Heart left ventricle (tissue), 16 donors: ENCODE results near the gene SPP2. TPM values are rescaled to one million over a fixed set of nuclear protein-coding genes. Genes with fewer than 3 reads are reported as not detected.

Experiments
- ATAC-seq, 4 donors: fragments of 200-7000 bp; cut with Tn5 transposase; one replicate each; pipeline ENCODE4 v1.9.1; 2020 to 2022; ENCODE audit warnings: moderate library complexity in 4 of 4, mild to moderate bottlenecking in 3 of 4, moderate number of reproducible peaks in 1 of 4
- DNase-seq, 5 donors: peaks; one replicate each; pipeline ENCODE4 v3.0.0-alpha.2; 2020
- H3K27ac ChIP-seq, 12 donors: fragments of 200-600 bp; sonication (generic) in 4 of 12; one replicate each; pipeline versions ENCODE4 v1.5.0 to v1.8.0; 2016 to 2022; ENCODE audit warnings: mild to moderate bottlenecking in 2 of 12
- H3K27me3 ChIP-seq, 9 donors: fragments of 200-600 bp; sonication (generic) in 2 of 9; one replicate each; pipeline versions ENCODE4 v1.5.1 to v1.8.0; 2016 to 2022; ENCODE audit warnings: mild to moderate bottlenecking in 3 of 9
- H3K36me3 ChIP-seq, 9 donors: fragments of 200-600 bp; sonication (generic) in 2 of 9; one replicate each; pipeline versions ENCODE4 v1.5.0 to v1.8.0; 2018 to 2022; ENCODE audit warnings: mild to moderate bottlenecking in 2 of 9
- H3K4me1 ChIP-seq, 12 donors: fragments of 200-600 bp; sonication (generic) in 4 of 12; one replicate each; pipeline versions ENCODE4 v1.5.0 to v1.8.0; 2016 to 2022; ENCODE audit warnings: mild to moderate bottlenecking in 3 of 12
- H3K4me3 ChIP-seq, 12 donors: fragments of 200-600 bp; sonication (generic) in 4 of 12; one replicate each; pipeline versions ENCODE4 v1.5.0 to v1.8.0; 2017 to 2022; ENCODE audit warnings: mild to moderate bottlenecking in 9 of 12, moderate library complexity in 4 of 12
- H3K9me3 ChIP-seq, 12 donors: fragments of 200-600 bp; sonication (generic) in 4 of 12; one replicate each; pipeline versions ENCODE4 v1.5.0 to v1.8.0; 2016 to 2022; ENCODE audit warnings: mild to moderate bottlenecking in 1 of 12
- POLR2A ChIP-seq, 2 donors: fragments of 450-650 bp; IDR thresholded peaks; one replicate each; pipeline ENCODE4 v1.6.1; 2017; ENCODE audit warnings: antibody characterized with exemption in 2 of 2, mild to moderate bottlenecking in 2 of 2, moderate library complexity in 2 of 2
- WGBS, 4 donors: extraction: QIAGEN DNeasy Blood & Tissue Kit in 2 of 4; methylation state at CpG; one replicate each; pipeline versions ENCODE4 v1.1.5 to v1.1.7; 2013 to 2018; 5-methylcytosine and 5-hydroxymethylcytosine counted together
- intact Hi-C, 10 donors: fragments of 100-400 bp; cut with DNase I; formaldehyde crosslinking; loops; one replicate each; pipeline versions ENCODE4 v1.11.1 to v1.14.2; 2022
- polyA plus RNA-seq, 2 donors: library from polyadenylated mRNA; stranded (reverse); fragments of 200-250 nt; gene quantifications; one replicate each; pipeline ENCODE4 v1.2.3, GENCODE V29; 2013
- total RNA-seq, 9 donors: library from RNA; depleted of rRNA in 2 of 9; stranded (reverse); fragments of >200 nt in 2 of 9; fragmentation: NEBNext Ultra II Directional in 3 of 9; extraction: Animal tissue kit (Norgen Biotek cat#: 25700) in 3 of 9; gene quantifications; one replicate each; pipeline versions ENCODE4 v1.1.0 to v1.2.4, GENCODE V29; 2016 to 2023
- TF ChIP-seq, protein P1 (sequence below), 12 donors: fragments of 200-600 bp; sonication (generic) in 4 of 12; IDR thresholded peaks; one replicate each; pipeline versions ENCODE4 v1.5.0 to v1.8.0; 2018 to 2022; ENCODE audit warnings: antibody characterized with exemption in 12 of 12, mild to moderate bottlenecking in 5 of 12
- donor health status: ischemic (EF 13 %, LVEDD 7.1; RV severe dilation, severe dysfunction).
- donor health status: healthy with polysubstance abuse.
- donor health status: DM: no; HTN: yes; CAD: no.
- donor health status: DM: no; HTN: no; CAD: no.
- donor health status: ischemic (EF 25% LVEDD 6.9; RV normal size, moderate dysfunction).
- donor health status: ischemic (EF 25% LVEDD 5.7; RV mildly dilated, moderate dysfunction).
- donor health status: healthy.
- donor health status: DM: yes; HTN: yes; CAD: no.
- donor health status: ischemic (EF 35%, LVEDD 5.7; RV mildly dilated, moderate dysfunction).
- donor health status: nonischemic (EF 11% LVEDD 7.7; RV severe dilation, severe dysfunction).
- donor health status: DM: yes; HTN: yes; CAD: no.
- donor health status: PGD.
- donor health status: ischemic (EF 29% LVEDD 5.4; RV normal size, mild dysfunction).
- donor health status: nonischemic (EF 23%, LVEDD 6.1; RV moderate dilation, normal function).

Gene SPP2
- total and polyA plus RNA-seq, 11 donors = not detected

DNA sequence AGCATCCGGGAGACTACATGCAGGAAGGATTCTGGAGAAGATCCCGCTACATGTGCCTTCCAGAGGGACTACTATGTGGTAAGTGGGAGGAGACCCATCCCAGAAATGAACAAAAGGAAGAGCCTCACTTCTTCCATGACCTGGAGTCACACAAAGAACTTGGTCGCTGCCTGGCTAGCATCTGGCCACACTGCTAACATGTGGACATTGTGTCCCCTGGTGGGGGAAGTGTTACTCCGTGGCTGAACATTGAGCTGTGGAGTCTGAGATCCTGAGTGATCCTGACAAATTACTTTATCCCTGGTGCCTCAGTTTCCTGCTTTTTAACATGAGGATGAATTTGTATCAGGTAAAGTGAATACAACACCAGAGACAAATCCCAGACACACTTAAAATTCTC, 8.4 kb downstream of the SPP2 start:
- Histone ChIP-seq H3K4me3 (no peak overlapping the region), H3K4me1 (no peaks in the 10 kb centered on the region), H3K36me3 (no peaks in the 10 kb centered on the region), H3K27ac (no peak overlapping the region), H3K27me3 (peaks cover 0 to 15% (median 0%) of the 10 kb centered on the region in 9 donors), H3K9me3 (no peaks in the 10 kb centered on the region)
- TF ChIP-seq, protein P1, sequence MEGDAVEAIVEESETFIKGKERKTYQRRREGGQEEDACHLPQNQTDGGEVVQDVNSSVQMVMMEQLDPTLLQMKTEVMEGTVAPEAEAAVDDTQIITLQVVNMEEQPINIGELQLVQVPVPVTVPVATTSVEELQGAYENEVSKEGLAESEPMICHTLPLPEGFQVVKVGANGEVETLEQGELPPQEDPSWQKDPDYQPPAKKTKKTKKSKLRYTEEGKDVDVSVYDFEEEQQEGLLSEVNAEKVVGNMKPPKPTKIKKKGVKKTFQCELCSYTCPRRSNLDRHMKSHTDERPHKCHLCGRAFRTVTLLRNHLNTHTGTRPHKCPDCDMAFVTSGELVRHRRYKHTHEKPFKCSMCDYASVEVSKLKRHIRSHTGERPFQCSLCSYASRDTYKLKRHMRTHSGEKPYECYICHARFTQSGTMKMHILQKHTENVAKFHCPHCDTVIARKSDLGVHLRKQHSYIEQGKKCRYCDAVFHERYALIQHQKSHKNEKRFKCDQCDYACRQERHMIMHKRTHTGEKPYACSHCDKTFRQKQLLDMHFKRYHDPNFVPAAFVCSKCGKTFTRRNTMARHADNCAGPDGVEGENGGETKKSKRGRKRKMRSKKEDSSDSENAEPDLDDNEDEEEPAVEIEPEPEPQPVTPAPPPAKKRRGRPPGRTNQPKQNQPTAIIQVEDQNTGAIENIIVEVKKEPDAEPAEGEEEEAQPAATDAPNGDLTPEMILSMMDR (IDR thresholded peaks at IDR 0.05) = no peak
- TF ChIP-seq POLR2A (IDR thresholded peaks at IDR 0.05) = no peak
- intact Hi-C loops = no loop called here
- 63 to 85% (median 79%) methylated on average over 4 of the region's 4 CpGs for WGBS, 4 donors
- no peak for ATAC-seq
- no peak for DNase-seq

DNA sequence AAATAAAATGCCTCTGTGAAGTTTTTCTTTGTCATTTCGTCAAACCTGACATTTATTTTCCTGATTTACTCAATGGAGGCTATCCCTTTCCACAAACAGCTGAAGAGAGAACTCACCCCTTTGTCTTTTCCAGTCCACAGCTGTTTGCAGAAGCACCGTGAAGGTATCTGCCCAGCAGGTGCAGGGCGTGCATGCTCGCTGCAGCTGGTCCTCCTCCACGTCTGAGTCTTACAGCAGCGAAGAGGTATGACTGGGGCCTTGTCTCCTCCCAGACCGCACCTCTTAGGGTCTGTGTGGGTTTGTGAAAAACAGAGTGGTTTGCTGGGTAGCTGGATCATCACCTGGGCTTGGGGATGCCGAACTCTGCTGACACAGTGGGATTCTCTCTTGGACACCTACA, 9.7 kb downstream of the SPP2 start:
- 70 to 77% (median 76%) methylated on average over 8 of the region's 8 CpGs for WGBS, 4 donors
- H3K4me3 ChIP-seq = no peak overlapping the region
- H3K9me3 ChIP-seq = no peaks in the 10 kb centered on the region
- TF ChIP-seq POLR2A (IDR thresholded peaks at IDR 0.05) = no peak
- TF ChIP-seq, protein P1 (IDR thresholded peaks at IDR 0.05) = no peak
- H3K27me3 ChIP-seq = peaks cover 0 to 18% (median 0%) of the 10 kb centered on the region in 9 donors
- H3K36me3 ChIP-seq = no peaks in the 10 kb centered on the region
- intact Hi-C loops = no loop called here
- DNase-seq (no peak), ATAC-seq (no peak)
- no peaks in the 10 kb centered on the region for H3K4me1 ChIP-seq
- no peak overlapping the region for H3K27ac ChIP-seq

DNA sequence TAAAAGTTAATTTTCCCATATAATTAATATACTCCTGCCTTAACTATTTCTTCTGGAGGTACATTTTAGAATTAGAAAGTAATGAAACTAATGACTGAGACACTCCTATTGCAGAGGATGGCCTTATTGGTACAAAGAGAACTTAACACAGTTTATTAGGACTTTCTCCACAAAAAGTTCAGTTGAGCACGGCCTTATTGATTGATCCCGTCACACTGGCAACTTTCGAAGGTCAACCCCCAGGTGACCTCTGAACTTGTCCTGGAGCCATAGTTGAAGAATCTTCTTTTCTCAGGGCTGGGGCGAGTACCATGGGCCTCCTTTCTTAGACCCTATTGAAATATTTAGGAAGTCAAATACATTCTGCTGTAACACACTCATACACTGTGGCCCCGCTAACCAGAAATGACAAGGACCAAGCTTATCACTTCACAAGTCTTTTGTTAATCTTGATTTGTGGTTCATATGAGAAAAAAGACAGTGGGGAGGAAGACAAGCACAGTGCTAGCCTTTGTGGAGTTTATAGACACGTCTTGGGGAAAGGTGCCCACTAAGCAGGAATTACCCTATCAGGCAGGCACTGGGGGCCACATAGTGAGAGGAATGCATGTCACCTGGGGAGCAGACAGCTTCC, 11.2 kb downstream of the SPP2 start:
- DNase-seq (no peak), ATAC-seq (no peak)
- Histone ChIP-seq H3K4me1 (no peaks in the 10 kb centered on the region), H3K27ac (no peak overlapping the region), H3K36me3 (no peaks in the 10 kb centered on the region), H3K9me3 (no peaks in the 10 kb centered on the region), H3K27me3 (peaks cover 0 to 23% (median 0%) of the 10 kb centered on the region in 9 donors), H3K4me3 (no peak overlapping the region)
- intact Hi-C loops = no loop called here
- WGBS, 4 donors = 61 to 78% (median 73%) methylated on average over 6 of the region's 6 CpGs
- TF ChIP-seq, protein P1 (IDR thresholded peaks at IDR 0.05) = no peak
- no peak for TF ChIP-seq POLR2A (IDR thresholded peaks at IDR 0.05)

DNA sequence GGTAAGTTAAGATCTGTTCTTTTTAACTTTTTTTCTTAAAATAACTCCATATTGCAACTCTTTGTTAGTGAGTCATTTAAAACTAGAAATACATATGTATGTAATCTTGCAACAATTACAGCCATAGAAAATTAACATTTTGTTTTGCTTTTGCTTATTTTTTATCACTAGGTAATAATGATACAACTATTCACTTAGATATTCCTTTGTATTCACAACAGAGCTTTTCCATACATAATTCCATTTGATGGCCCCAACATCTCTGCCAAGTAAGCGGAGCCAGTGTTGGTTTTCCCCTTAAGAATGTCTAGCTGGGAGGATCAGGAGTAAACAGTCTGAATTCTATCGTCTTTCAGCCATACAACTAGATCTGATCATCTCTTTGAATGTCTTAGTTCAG, 16.1 kb downstream of the SPP2 start:
- no peaks in the 10 kb centered on the region for H3K36me3 ChIP-seq
- WGBS, 4 donors = 85 to 88% (median 86%) methylated on average over 2 of the region's 2 CpGs
- H3K4me1 ChIP-seq = no peaks in the 10 kb centered on the region
- TF ChIP-seq POLR2A (IDR thresholded peaks at IDR 0.05) = no peak
- TF ChIP-seq, protein P1 (IDR thresholded peaks at IDR 0.05) = no peak
- DNase-seq (no peak), ATAC-seq (no peak)
- no peak overlapping the region for H3K4me3 ChIP-seq
- peaks cover 0 to 8% (median 0%) of the 10 kb centered on the region in 9 donors for H3K27me3 ChIP-seq
- intact Hi-C loops = no loop called here
- H3K9me3 ChIP-seq = peaks cover 0 to 11% (median 0%) of the 10 kb centered on the region in 12 donors
- no peak overlapping the region for H3K27ac ChIP-seq
